OCI-LY1 (cell line): ENCODE results near the gene GNB3.
"Not testable (repeated sequence)": the region's sequence is repeated elsewhere in the genome, so short reads cannot be mapped to it uniquely, and the experiment has no call there.

Source experiments
- H2AFZ ChIP-seq: fragments of 200-600 bp; sonication (generic), shearing (Covaris generic); 2 replicates; pipeline ENCODE4 v1.6.0; 2014; ENCODE audit warnings: antibody characterized with exemption, mild to moderate bottlenecking, low read length
- H3F3A ChIP-seq: fragments of 200-600 bp; sonication (generic), shearing (Covaris generic); 2 replicates; pipeline ENCODE4 v1.6.0; 2014; ENCODE audit warnings: mild to moderate bottlenecking, antibody characterized with exemption, low read length, moderate library complexity; ENCODE audit not compliant: insufficient read depth
- H3K27ac ChIP-seq: fragments of 200-600 bp; sonication (generic); 2 replicates; pipeline ENCODE4 v1.5.1; 2014; ENCODE audit warnings: low read length, mixed run types, mild to moderate bottlenecking, low read depth; ENCODE audit not compliant: poor library complexity, severe bottlenecking
- H3K27me3 ChIP-seq: fragments of 200-600 bp; sonication (generic); 2 replicates; pipeline ENCODE4 v1.6.0; 2014; ENCODE audit warnings: antibody characterized with exemption, mild to moderate bottlenecking, low read length, moderate library complexity; ENCODE audit not compliant: insufficient read depth
- H3K36me3 ChIP-seq: fragments of 200-600 bp; sonication (generic); 2 replicates; pipeline ENCODE4 v1.6.1; 2014; ENCODE audit warnings: mild to moderate bottlenecking, antibody characterized with exemption, low read length, moderate library complexity, mixed read lengths; ENCODE audit not compliant: insufficient read depth
- H3K4me1 ChIP-seq: fragments of 200-600 bp; sonication (generic); 2 replicates; pipeline ENCODE4 v1.5.1; 2014; ENCODE audit warnings: mild to moderate bottlenecking, low read length, moderate library complexity; ENCODE audit not compliant: insufficient read depth, severe bottlenecking
- H3K4me2 ChIP-seq: fragments of 200-600 bp; sonication (generic), shearing (Covaris generic); 2 replicates; pipeline ENCODE4 v1.6.1; 2014; ENCODE audit warnings: low read length
- H3K4me3 ChIP-seq: fragments of 200-600 bp; sonication (generic); 2 replicates; pipeline ENCODE4 v1.5.1; 2014; ENCODE audit warnings: low read length, low read depth, mild to moderate bottlenecking, mixed read lengths; ENCODE audit not compliant: poor library complexity, severe bottlenecking
- H3K79me2 ChIP-seq: fragments of 200-600 bp; shearing (Covaris generic); 2 replicates; pipeline ENCODE4 v1.6.1; 2016; ENCODE audit warnings: mixed run types, low read length, mixed read lengths; ENCODE audit not compliant: insufficient read depth
- H3K9ac ChIP-seq: fragments of 200-600 bp; sonication (generic), shearing (Covaris generic); 2 replicates; pipeline ENCODE4 v1.6.1; 2014; ENCODE audit warnings: mild to moderate bottlenecking, low read length, mixed read lengths
- H3K9me2 ChIP-seq: fragments of 200-600 bp; sonication (generic), shearing (Covaris generic); 2 replicates; pipeline ENCODE4 v1.6.1; 2014; ENCODE audit warnings: low read depth, mild to moderate bottlenecking, low read length, mixed read lengths
- H3K9me3 ChIP-seq: fragments of 200-600 bp; shearing (Covaris generic); 2 replicates; pipeline ENCODE4 v1.6.1; 2014; ENCODE audit warnings: low read length, mixed read lengths
- H4K20me1 ChIP-seq: fragments of 200-600 bp; sonication (generic), shearing (Covaris generic); 2 replicates; pipeline ENCODE4 v1.6.0; 2016; ENCODE audit warnings: mild to moderate bottlenecking, low read length; ENCODE audit not compliant: insufficient read depth
- CTCF ChIP-seq: fragments of 200-600 bp; sonication (generic), shearing (Covaris generic); IDR thresholded peaks from 2 replicates; pipeline ENCODE4 v1.5.1; 2017; ENCODE audit warnings: mild to moderate bottlenecking, antibody characterized with exemption, low read length, moderate library complexity, mixed read lengths
- EZH2 ChIP-seq: fragments of 200-600 bp; sonication (generic), shearing (Covaris generic); IDR thresholded peaks from 2 replicates; pipeline ENCODE4 v1.8.0; 2017; ENCODE audit warnings: borderline replicate concordance, mixed run types, mild to moderate bottlenecking, antibody characterized with exemption, low read length, moderate library complexity, mixed read lengths

Gene GNB3

GRCh38 chr12:6861391-6861790 is 20.7 kb downstream of the GNB3 start:
- Histone ChIP-seq H4K20me1 (no peaks in the 10 kb centered on the region), H2AFZ (no peak overlapping the region), H3K9me3 (no peaks in the 10 kb centered on the region), H3K27me3 (no peaks in the 10 kb centered on the region), H3K9me2 (no peaks in the 10 kb centered on the region), H3K4me2 (no peak overlapping the region), H3K27ac (no peak overlapping the region), H3K4me1 (peaks cover 1% of the 10 kb centered on the region), H3K36me3 (peaks cover 92% of the 10 kb centered on the region), H3K79me2 (no peaks in the 10 kb centered on the region), H3K4me3 (no peak overlapping the region), H3K9ac (no peak overlapping the region), H3F3A (no peaks in the 10 kb centered on the region)
- TF ChIP-seq EZH2, result no peak
- TF ChIP-seq CTCF, result no peak

- Histone ChIP-seq H3K4me3 (no peak overlapping the region), H3K4me1 (peaks cover 9% of the 10 kb centered on the region), H4K20me1 (no peaks in the 10 kb centered on the region), H3K36me3 (peaks cover 80% of the 10 kb centered on the region), H2AFZ (no peak overlapping the region), H3K4me2 (no peak overlapping the region), H3F3A (peaks cover 4% of the 10 kb centered on the region; the same call in 1 of the 2 replicates), H3K27ac (no peak overlapping the region), H3K9me2 (no peaks in the 10 kb centered on the region), H3K9me3 (no peaks in the 10 kb centered on the region), H3K9ac (no peak overlapping the region), H3K27me3 (no peaks in the 10 kb centered on the region), H3K79me2 (peaks cover 1% of the 10 kb centered on the region)
- TF ChIP-seq EZH2 (no peak), CTCF (no peak)
These were observed 22.3 kb downstream of the GNB3 start for GRCh38 chr12:6863033-6863432.

GRCh38 chr12:6863586-6864321 is 23.0 kb downstream of the GNB3 start:
- Histone ChIP-seq H3K79me2 (peaks cover 8% of the 10 kb centered on the region), H3K9me3 (no peaks in the 10 kb centered on the region), H2AFZ (no peak overlapping the region), H3K9me2 (no peaks in the 10 kb centered on the region), H3K27me3 (no peaks in the 10 kb centered on the region), H3K9ac (no peak overlapping the region), H3F3A (peaks cover 4% of the 10 kb centered on the region; the same call in 1 of the 2 replicates), H4K20me1 (0 out of 2 replicates have a peak, but pooled peaks cover 3% of the 10 kb centered on the region), H3K4me2 (no peak overlapping the region), H3K27ac (no peak overlapping the region), H3K4me1 (peaks cover 13% of the 10 kb centered on the region), H3K36me3 (peaks cover 80% of the 10 kb centered on the region), H3K4me3 (no peak overlapping the region)
- TF ChIP-seq EZH2 (no peak), CTCF (no peak)

- Histone ChIP-seq H3K36me3 (peaks cover 82% of the 10 kb centered on the region), H3K4me1 (peaks cover 29% of the 10 kb centered on the region)
- not testable (repeated sequence) for H3K9ac ChIP-seq, H3K9me2 ChIP-seq, H3F3A ChIP-seq, H3K27me3 ChIP-seq, H4K20me1 ChIP-seq, H3K4me3 ChIP-seq, H2AFZ ChIP-seq, H3K4me2 ChIP-seq, H3K27ac ChIP-seq, H3K9me3 ChIP-seq, H3K79me2 ChIP-seq
These were observed 24.6 kb downstream of the GNB3 start for GRCh38 chr12:6865307-6865706.
